Measurements from ENCODE around the gene LIN28A. TPM values are rescaled to one million over a fixed set of nuclear protein-coding genes. Genes with fewer than 3 reads are reported as not detected.

Gene LIN28A
- total and polyA plus RNA-seq, 4 donors: not detected

DNA sequence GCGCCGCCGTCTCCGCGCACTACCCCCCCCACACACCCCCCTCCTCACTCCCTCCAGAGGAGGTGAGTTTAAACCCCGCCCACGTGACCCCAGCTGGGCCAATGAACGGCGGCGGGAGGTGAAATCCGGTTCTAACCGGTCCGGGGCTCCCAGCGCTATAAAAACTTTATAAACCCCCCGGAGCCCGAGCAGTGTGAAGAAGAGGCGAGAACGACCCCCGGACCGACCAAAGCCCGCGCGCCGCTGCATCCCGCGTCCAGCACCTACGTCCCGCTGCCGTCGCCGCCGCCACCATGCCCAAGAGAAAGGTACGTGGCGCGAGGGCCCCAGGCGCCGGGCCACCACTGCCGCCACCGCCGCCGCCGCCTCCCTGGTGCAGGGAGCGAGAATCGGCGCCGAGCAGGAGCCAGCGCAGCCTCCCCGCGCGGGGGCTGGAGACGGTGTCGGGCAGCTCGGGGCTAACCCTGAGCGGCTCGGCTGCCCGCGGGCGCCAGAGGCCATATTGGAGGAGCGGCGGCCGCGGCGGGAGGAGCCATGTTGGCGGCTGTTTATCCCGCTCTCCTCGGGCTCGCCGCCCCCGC is 61.8 kb downstream of the LIN28A start, which contains the start of gene HMGN2:
Gene HMGN2 (plus strand): TSS at position 121 of the 581 bp plus-strand sequence. CDS start 173 bp downstream, at position 294.
- no peak for TF ChIP-seq FOXA1 (IDR thresholded peaks at IDR 0.05)
- peak; percentile 52 for TF ChIP-seq YY1 (IDR thresholded peaks at IDR 0.05)
- H3K36me3 ChIP-seq (ENCODE audit: control insufficient read depth in 4 of 4, insufficient read depth in 3 of 4, low read depth in 1 of 4, low read length in 3 of 4): peaks cover 0 to 32% (median 15%) of the 10 kb centered on the region in 4 donors

DNA sequence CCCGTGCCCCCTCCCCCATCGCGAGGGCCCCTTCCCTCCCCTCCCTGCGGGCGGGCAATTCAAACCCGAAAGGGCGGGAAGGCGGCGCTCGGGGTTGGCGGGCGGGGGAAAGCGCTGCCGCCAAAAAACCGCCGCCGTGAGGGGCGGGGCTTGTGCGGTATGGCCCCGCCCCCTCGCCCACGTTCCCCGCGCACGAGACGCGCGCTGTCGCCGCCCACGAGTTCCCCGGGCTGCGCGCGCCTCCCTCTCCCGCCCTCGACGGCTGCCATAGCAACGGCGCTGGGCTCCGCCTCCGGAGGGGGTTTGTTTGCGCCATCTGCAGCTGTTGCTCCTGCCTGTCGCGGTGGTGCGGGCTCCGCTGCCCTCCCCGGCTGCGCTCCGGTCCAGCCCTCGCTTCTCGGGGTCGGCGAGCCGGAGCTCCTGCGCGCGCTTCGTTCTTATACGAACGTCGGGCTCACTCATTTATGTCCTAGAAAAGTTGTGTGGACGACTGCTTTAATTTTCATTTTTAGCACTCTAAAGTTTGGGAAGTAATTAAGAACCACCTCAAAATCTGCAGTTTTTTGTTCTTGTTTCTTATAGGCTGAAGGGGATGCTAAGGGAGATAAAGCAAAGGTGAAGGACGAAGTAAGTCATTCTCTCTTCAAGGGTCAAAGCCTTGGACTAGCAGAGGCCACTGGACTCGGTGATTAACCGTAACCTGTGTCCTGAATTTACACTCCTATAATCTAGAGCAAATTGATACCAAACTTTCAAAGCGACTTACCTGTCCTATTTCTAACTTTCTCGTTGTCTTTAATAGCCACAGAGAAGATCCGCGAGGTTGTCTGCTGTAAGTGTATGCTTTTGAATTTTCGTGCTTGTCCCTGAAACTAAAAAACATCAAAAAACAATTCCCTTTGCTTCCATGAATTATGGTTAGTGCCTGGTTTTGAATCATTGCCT is 62.6 kb downstream of the LIN28A start:
- H3K27me3 ChIP-seq (ENCODE audit: control insufficient read depth in 4 of 4, insufficient read depth in 4 of 4, low read length in 3 of 4): no peaks in the 10 kb centered on the region
- DNase-seq (ENCODE audit: low spot score): peak; percentile 96
- H3K4me3 ChIP-seq (ENCODE audit: low read depth in 1 of 3, low read length in 3 of 3): peak overlapping the region; percentile 64 to 94 (median 75)
- no peaks in the 10 kb centered on the region for H3K9me3 ChIP-seq (ENCODE audit: control insufficient read depth in 4 of 4, low read length in 3 of 4)
- peak overlapping the region; percentile 100 for H3K27ac ChIP-seq (ENCODE audit: low read depth in 1 of 2, low read length in 2 of 2)
- H3K9ac ChIP-seq (ENCODE audit: low read depth in 1 of 2, low read length in 2 of 2): peak overlapping the region; percentile 39 to 63
- H3K4me1 ChIP-seq (ENCODE audit: control insufficient read depth in 4 of 4, insufficient read depth in 4 of 4, low read length in 3 of 4): peaks cover 1 to 39% (median 25%) of the 10 kb centered on the region in 4 donors
- WGBS: 4% methylated on average over 71 of the region's 71 CpGs
- H3K36me3 ChIP-seq (ENCODE audit: control insufficient read depth in 4 of 4, insufficient read depth in 3 of 4, low read depth in 1 of 4, low read length in 3 of 4): peaks cover 0 to 32% (median 12%) of the 10 kb centered on the region in 4 donors
- TF ChIP-seq RXRA (IDR thresholded peaks at IDR 0.05) (peak in 1 of 2 donors; percentile 22), SP1 (IDR thresholded peaks at IDR 0.05) (peak; percentile 47), GABPA (IDR thresholded peaks at IDR 0.05 in 1 of 2, conservative IDR thresholded peaks at IDR 0.05 in 1 of 2) (no peak), NR2F2 (IDR thresholded peaks at IDR 0.05) (peak; percentile 10), EGR1 (IDR thresholded peaks at IDR 0.05; ENCODE audit: low read depth in 2 of 2) (peak; percentile 78 to 94), HNF4A (conservative IDR thresholded peaks at IDR 0.05) (peak in 1 of 2 donors; percentile 33)
- TF ChIP-seq, protein P1, sequence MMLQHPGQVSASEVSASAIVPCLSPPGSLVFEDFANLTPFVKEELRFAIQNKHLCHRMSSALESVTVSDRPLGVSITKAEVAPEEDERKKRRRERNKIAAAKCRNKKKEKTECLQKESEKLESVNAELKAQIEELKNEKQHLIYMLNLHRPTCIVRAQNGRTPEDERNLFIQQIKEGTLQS (IDR thresholded peaks at IDR 0.05): no peak
- TF ChIP-seq, protein P2, sequence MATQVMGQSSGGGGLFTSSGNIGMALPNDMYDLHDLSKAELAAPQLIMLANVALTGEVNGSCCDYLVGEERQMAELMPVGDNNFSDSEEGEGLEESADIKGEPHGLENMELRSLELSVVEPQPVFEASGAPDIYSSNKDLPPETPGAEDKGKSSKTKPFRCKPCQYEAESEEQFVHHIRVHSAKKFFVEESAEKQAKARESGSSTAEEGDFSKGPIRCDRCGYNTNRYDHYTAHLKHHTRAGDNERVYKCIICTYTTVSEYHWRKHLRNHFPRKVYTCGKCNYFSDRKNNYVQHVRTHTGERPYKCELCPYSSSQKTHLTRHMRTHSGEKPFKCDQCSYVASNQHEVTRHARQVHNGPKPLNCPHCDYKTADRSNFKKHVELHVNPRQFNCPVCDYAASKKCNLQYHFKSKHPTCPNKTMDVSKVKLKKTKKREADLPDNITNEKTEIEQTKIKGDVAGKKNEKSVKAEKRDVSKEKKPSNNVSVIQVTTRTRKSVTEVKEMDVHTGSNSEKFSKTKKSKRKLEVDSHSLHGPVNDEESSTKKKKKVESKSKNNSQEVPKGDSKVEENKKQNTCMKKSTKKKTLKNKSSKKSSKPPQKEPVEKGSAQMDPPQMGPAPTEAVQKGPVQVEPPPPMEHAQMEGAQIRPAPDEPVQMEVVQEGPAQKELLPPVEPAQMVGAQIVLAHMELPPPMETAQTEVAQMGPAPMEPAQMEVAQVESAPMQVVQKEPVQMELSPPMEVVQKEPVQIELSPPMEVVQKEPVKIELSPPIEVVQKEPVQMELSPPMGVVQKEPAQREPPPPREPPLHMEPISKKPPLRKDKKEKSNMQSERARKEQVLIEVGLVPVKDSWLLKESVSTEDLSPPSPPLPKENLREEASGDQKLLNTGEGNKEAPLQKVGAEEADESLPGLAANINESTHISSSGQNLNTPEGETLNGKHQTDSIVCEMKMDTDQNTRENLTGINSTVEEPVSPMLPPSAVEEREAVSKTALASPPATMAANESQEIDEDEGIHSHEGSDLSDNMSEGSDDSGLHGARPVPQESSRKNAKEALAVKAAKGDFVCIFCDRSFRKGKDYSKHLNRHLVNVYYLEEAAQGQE (IDR thresholded peaks at IDR 0.05): peak; percentile 61

More for the DNA sequence above, 61.8 kb downstream of the LIN28A start, which contains the start of gene HMGN2:
- WGBS: under 1% methylated on average over 69 of the region's 69 CpGs
- peak within 1 kb of the TSS; percentile 100 for H3K27ac ChIP-seq (ENCODE audit: low read depth in 1 of 2, low read length in 2 of 2)
- peak within 1 kb of the TSS; percentile 66 to 94 (median 75) for H3K4me3 ChIP-seq (ENCODE audit: low read depth in 1 of 3, low read length in 3 of 3)
- no peaks in the 10 kb centered on the region for H3K27me3 ChIP-seq (ENCODE audit: control insufficient read depth in 4 of 4, insufficient read depth in 4 of 4, low read length in 3 of 4)
- peaks cover 1 to 39% (median 25%) of the 10 kb centered on the region in 4 donors for H3K4me1 ChIP-seq (ENCODE audit: control insufficient read depth in 4 of 4, insufficient read depth in 4 of 4, low read length in 3 of 4)
- peak; percentile 88 for DNase-seq (ENCODE audit: low spot score)
- no peaks in the 10 kb centered on the region for H3K9me3 ChIP-seq (ENCODE audit: control insufficient read depth in 4 of 4, low read length in 3 of 4)
- H3K9ac ChIP-seq (ENCODE audit: low read depth in 1 of 2, low read length in 2 of 2): peak within 1 kb of the TSS; percentile 63 to 71

DNA sequence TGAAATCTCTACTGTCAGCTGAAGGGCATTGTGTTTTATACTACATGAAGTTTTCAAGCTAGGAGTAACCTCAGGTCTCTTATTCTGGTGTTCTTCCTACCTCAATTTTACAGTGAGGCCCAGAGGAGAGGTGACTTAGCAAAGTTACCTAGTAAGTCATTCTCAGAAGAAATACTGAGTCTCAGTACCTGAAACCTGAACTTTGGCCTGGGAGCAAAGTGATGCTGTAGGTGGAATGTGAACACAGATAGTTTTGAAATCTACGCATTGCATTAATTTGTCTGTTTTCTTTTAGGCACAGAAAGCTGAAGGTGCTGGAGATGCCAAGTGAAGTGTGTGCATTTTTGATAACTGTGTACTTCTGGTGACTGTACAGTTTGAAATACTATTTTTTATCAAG is 64.2 kb downstream of the LIN28A start:
- no peak overlapping the region for H3K4me3 ChIP-seq (ENCODE audit: low read depth in 1 of 3, low read length in 3 of 3)
- peaks cover 0 to 35% (median 12%) of the 10 kb centered on the region in 4 donors for H3K36me3 ChIP-seq (ENCODE audit: control insufficient read depth in 4 of 4, insufficient read depth in 3 of 4, low read depth in 1 of 4, low read length in 3 of 4)
- H3K27ac ChIP-seq (ENCODE audit: low read depth in 1 of 2, low read length in 2 of 2): no peak overlapping the region
- DNase-seq (ENCODE audit: low spot score): no peak
- H3K27me3 ChIP-seq (ENCODE audit: control insufficient read depth in 4 of 4, insufficient read depth in 4 of 4, low read length in 3 of 4): no peaks in the 10 kb centered on the region
- H3K9ac ChIP-seq (ENCODE audit: low read depth in 1 of 2, low read length in 2 of 2): no peak overlapping the region
- WGBS: 56% methylated on average over 1 of the region's 1 CpG
- peaks cover 1 to 36% (median 25%) of the 10 kb centered on the region in 4 donors for H3K4me1 ChIP-seq (ENCODE audit: control insufficient read depth in 4 of 4, insufficient read depth in 4 of 4, low read length in 3 of 4)
- H3K9me3 ChIP-seq (ENCODE audit: control insufficient read depth in 4 of 4, low read length in 3 of 4): no peaks in the 10 kb centered on the region
- TF ChIP-seq RXRA (IDR thresholded peaks at IDR 0.05) (peak in 1 of 2 donors; percentile 25), SP1 (IDR thresholded peaks at IDR 0.05) (peak; percentile 52), HNF4A (conservative IDR thresholded peaks at IDR 0.05) (peak; percentile 88), GABPA (IDR thresholded peaks at IDR 0.05 in 1 of 2, conservative IDR thresholded peaks at IDR 0.05 in 1 of 2) (no peak), HNF4G (IDR thresholded peaks at IDR 0.05) (peak; percentile 62)
- TF ChIP-seq, protein P1 (IDR thresholded peaks at IDR 0.05): no peak

Measured in liver (tissue), 9 donors.